Endothelial cell of umbilical vein (primary cell): ENCODE results near the gene NPHS1. TPM values are rescaled to one million over a fixed set of nuclear protein-coding genes. Genes with fewer than 3 reads are reported as not detected.

Experiments used
- BruUV-seq: library from RNA; stranded (reverse); fragments of 400-500 nt; replicated peaks from 2 replicates; lab custom pipeline; 2021; lab: Mats Ljungman, UMichigan
- CTCF ChIA-PET: fragments of 300-600, 350-600 bp; sonication (Branson Sonifier 250); formaldehyde crosslinking; loops from one replicate; lab custom pipeline; 2021; ENCODE audit warnings: antibody characterized with exemption, inconsistent platforms; lab: Charles Lee
- POLR2A ChIA-PET: fragments of 300-600, 350-600 bp; sonication (Branson Sonifier 250); formaldehyde crosslinking; loops from one replicate; lab custom pipeline; 2021; ENCODE audit warnings: antibody characterized with exemption, inconsistent platforms; lab: Charles Lee
- DNase-seq: peaks from one replicate; pipeline ENCODE4 v3.0.0-alpha.2; 2011; ENCODE audit warnings: low read depth, low spot score
- FAIRE-seq: peaks from 2 replicates; lab custom pipeline; 2011; peaks lifted over from hg19 to GRCh38; lab: Jason Lieb, UNC
- H2AFZ ChIP-seq: 2 replicates; pipeline ENCODE4 v1.6.0; 2012; ENCODE audit warnings: low read depth, low read length, control low read depth, inconsistent platforms
- H3K27ac ChIP-seq: 2 replicates; pipeline ENCODE4 v1.5.1; 2011; ENCODE audit warnings: low read depth, mild to moderate bottlenecking, control low read depth, low read length, moderate library complexity; ENCODE audit not compliant: insufficient read depth
- H3K27me3 ChIP-seq, 2 experiments: 2 replicates each; pipeline versions ENCODE4 v1.6.0 to v1.6.1; 2011; ENCODE audit warnings: low read length in 2 of 2, mixed read lengths in 1 of 2; ENCODE audit not compliant: control insufficient read depth in 2 of 2, insufficient read depth in 2 of 2
- H3K36me3 ChIP-seq, 2 experiments: 2 replicates in 1 of 2; 3 replicates in 1 of 2; pipeline ENCODE4 v1.5.1; 2011; ENCODE audit warnings: low read length in 2 of 2, mild to moderate bottlenecking in 1 of 2, moderate library complexity in 1 of 2; ENCODE audit not compliant: control insufficient read depth in 2 of 2, insufficient read depth in 2 of 2; ENCODE audit errors: extremely low read depth in 1 of 2
- H3K4me1 ChIP-seq: 3 replicates; pipeline ENCODE4 v1.5.1; 2011; ENCODE audit warnings: mild to moderate bottlenecking, low read length; ENCODE audit not compliant: control insufficient read depth, insufficient read depth; ENCODE audit errors: extremely low read depth
- H3K4me2 ChIP-seq: 2 replicates; pipeline ENCODE4 v1.6.1; 2011; ENCODE audit warnings: low read length, control low read depth, mixed read lengths; ENCODE audit not compliant: insufficient read depth
- H3K4me3 ChIP-seq, 3 experiments: fragments of 200-600 bp in 1 of 3; sonication (generic), shearing (Covaris generic) in 1 of 3; replicated peaks in 1 of 3; 2 replicates each; pipeline ENCODE4 v1.5.1; 2011 to 2016; ENCODE audit warnings: control low read depth in 3 of 3, low read length in 3 of 3, mild to moderate bottlenecking in 2 of 3, inconsistent platforms in 1 of 3, low read depth in 1 of 3, moderate library complexity in 1 of 3; ENCODE audit not compliant: insufficient read depth in 1 of 3
- H3K79me2 ChIP-seq: 2 replicates; pipeline ENCODE4 v1.6.0; 2012; ENCODE audit warnings: low read length, inconsistent platforms; ENCODE audit not compliant: control insufficient read depth, insufficient read depth
- H3K9ac ChIP-seq: replicated peaks from 2 replicates; pipeline ENCODE3; 2011; ENCODE audit warnings: low read length, control low read depth; ENCODE audit not compliant: insufficient read depth; ENCODE audit errors: extremely low read depth
- H3K9me1 ChIP-seq: replicated peaks from 3 replicates; pipeline ENCODE4 v1.6.0; 2011; ENCODE audit warnings: mild to moderate bottlenecking, low read length; ENCODE audit not compliant: control insufficient read depth, insufficient read depth; ENCODE audit errors: extremely low read depth
- H3K9me3 ChIP-seq: replicated peaks from 2 replicates; pipeline ENCODE4 v1.5.1; 2012; ENCODE audit warnings: low read length, inconsistent platforms; ENCODE audit not compliant: control insufficient read depth, insufficient read depth
- H4K20me1 ChIP-seq: replicated peaks from 2 replicates; pipeline ENCODE3; 2011; ENCODE audit warnings: mild to moderate bottlenecking, low read length; ENCODE audit not compliant: control insufficient read depth, insufficient read depth; ENCODE audit errors: extremely low read depth
- JUN ChIP-seq: IDR thresholded peaks from 2 replicates; pipeline ENCODE4 v1.6.1; 2011; ENCODE audit warnings: borderline replicate concordance, low read depth; ENCODE audit not compliant: insufficient read length, insufficient read depth
- MYC ChIP-seq: IDR thresholded peaks from one replicate; pipeline ENCODE4 v1.6.1; 2011; ENCODE audit warnings: mild to moderate bottlenecking, low read depth, low read length
- POLR2AphosphoS5 ChIP-seq: IDR thresholded peaks from 2 replicates; pipeline ENCODE4 v1.6.1; 2012; ENCODE audit warnings: low read depth, mild to moderate bottlenecking, control low read depth, low read length, moderate library complexity; ENCODE audit not compliant: insufficient read depth
- dilution Hi-C: fragments of 300-500 bp; cut with MboI; formaldehyde crosslinking; loops from one replicate; pipeline ENCODE4 v1.15.0; 2019; ENCODE audit warnings: low sequenced_read_pairs; ENCODE audit not compliant: extremely low pct_ligation_motif_present
- intact Hi-C: fragments of 100-400 bp; cut with micrococcal nuclease; formaldehyde crosslinking; loops from one replicate; pipeline ENCODE4 v1.10.0; 2022
- polyA plus RNA-seq, 4 experiments: library from polyadenylated mRNA; depleted of rRNA in 3 of 4; stranded (reverse) in 3 of 4; unstranded in 1 of 4; fragments of >200 nt; gene quantifications; 2 replicates each; pipeline versions ENCODE4 v1.2.1 to v1.2.3, GENCODE V29; 2011 to 2012; ENCODE audit warnings: missing spikeins in 1 of 4
- total RNA-seq: library from RNA; stranded (reverse); gene quantifications from 2 replicates; pipeline ENCODE4 v1.2.3, GENCODE V29; 2021
- TF ChIP-seq, protein P1 (sequence below), 2 donors: IDR thresholded peaks; 1 replicate in 1 of 2; 2 replicates in 1 of 2; pipeline ENCODE4 v1.5.1; 2011; ENCODE audit warnings: low read length in 2 of 2, mild to moderate bottlenecking in 2 of 2, moderate library complexity in 2 of 2, control low read depth in 1 of 2, inconsistent platforms in 1 of 2, low read depth in 1 of 2; ENCODE audit not compliant: insufficient read depth in 1 of 2; ENCODE audit errors: extremely low read depth in 1 of 2
- TF ChIP-seq, protein P2 (sequence below): IDR thresholded peaks from 2 replicates; pipeline ENCODE4 v1.6.1; 2011; ENCODE audit not compliant: insufficient read depth, insufficient read length

NPHS1 gene
- total and polyA plus RNA-seq, 2 donors (not counting 3 experiments of a cell fraction or from before 2014, with no cell fraction given) = not detected

DNA sequence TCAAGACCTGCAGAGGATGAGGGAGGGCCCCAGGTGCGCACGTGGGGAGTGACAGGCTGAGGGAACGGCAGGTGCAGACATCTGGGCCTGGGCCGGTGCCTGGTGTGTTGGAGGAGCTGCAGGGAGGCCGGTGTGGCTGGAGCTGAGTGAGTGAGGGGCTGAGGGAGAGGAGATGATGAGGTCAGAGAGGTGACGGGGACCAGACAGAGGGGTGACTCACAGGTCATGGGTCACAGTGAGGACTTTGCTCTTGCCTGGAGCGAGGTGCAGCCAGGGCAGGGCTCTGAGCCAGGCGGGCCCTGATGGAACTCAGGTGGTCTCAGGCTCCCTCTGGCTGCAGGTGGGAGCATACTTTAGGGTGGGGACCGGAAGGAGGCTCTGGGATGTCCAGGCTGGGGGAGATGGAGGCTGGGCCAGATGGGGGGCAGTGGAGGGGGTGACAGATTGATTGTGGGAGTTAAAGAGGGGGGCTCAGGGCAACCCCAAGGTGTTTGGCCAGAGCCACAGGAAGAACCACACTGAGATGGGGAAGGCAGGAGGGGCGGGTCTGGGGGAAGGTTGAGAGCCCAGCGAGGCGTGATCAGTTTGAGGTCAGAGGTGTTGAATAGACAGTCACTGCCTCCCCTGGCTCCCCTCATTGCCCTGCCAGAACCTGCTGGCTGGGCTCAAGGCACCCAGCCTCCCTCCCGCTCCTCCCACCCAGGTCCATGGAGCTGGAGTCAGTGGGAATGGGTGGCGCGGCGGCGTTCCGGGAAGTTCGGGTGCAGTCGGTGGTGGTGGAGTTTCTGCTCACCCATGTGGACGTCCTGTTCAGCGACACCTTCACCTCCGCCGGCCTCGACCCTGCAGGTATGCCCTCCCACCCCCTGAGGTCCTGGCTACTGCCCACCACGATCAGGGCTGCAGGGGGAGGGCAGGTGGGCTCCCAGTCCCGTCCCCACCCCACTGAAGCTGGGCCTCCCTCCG is 68.6 kb downstream of the NPHS1 start:
- H3K36me3 ChIP-seq = peaks cover 0 to 4% of the 10 kb centered on the region in 2 experiments
- BruUV-seq = no TSS peak
- dilution Hi-C loops (no loop called here), intact Hi-C loops (no loop called here)
- H3K9me3 ChIP-seq = no peaks in the 10 kb centered on the region
- no peak overlapping the region for H3K9ac ChIP-seq
- DNase-seq = no peak
- ChIA-PET POLR2A (no interaction called here), CTCF (interaction anchor here (0.6 kb wide), 1 partner anchor 121 kb away, joined by 4 read pairs; no protein-coding TSS in a partner anchor)
- no peak overlapping the region for H3K27ac ChIP-seq
- FAIRE-seq = no peak
- H3K4me2 ChIP-seq = no peak overlapping the region
- H2AFZ ChIP-seq = no peak overlapping the region
- no peaks in the 10 kb centered on the region for H3K9me1 ChIP-seq
- no peak for TF ChIP-seq MYC
- TF ChIP-seq, protein P1, sequence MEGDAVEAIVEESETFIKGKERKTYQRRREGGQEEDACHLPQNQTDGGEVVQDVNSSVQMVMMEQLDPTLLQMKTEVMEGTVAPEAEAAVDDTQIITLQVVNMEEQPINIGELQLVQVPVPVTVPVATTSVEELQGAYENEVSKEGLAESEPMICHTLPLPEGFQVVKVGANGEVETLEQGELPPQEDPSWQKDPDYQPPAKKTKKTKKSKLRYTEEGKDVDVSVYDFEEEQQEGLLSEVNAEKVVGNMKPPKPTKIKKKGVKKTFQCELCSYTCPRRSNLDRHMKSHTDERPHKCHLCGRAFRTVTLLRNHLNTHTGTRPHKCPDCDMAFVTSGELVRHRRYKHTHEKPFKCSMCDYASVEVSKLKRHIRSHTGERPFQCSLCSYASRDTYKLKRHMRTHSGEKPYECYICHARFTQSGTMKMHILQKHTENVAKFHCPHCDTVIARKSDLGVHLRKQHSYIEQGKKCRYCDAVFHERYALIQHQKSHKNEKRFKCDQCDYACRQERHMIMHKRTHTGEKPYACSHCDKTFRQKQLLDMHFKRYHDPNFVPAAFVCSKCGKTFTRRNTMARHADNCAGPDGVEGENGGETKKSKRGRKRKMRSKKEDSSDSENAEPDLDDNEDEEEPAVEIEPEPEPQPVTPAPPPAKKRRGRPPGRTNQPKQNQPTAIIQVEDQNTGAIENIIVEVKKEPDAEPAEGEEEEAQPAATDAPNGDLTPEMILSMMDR (IDR thresholded peaks at IDR 0.05; ENCODE audit: extremely low read depth in 1 of 2, insufficient read depth in 1 of 2, low read depth in 1 of 2, low read length in 2 of 2) = no peak
- TF ChIP-seq POLR2AphosphoS5 = no peak
- TF ChIP-seq JUN = peak; percentile 15
- TF ChIP-seq, protein P2, sequence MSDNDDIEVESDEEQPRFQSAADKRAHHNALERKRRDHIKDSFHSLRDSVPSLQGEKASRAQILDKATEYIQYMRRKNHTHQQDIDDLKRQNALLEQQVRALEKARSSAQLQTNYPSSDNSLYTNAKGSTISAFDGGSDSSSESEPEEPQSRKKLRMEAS = no peak
- no peaks in the 10 kb centered on the region for H3K4me1 ChIP-seq
- H3K79me2 ChIP-seq = no peaks in the 10 kb centered on the region
- no peaks in the 10 kb centered on the region for H3K27me3 ChIP-seq
- H3K4me3 ChIP-seq = no peak overlapping the region
- no peaks in the 10 kb centered on the region for H4K20me1 ChIP-seq
